CD4-positive, CD25-positive, alpha-beta regulatory T cell (primary cell): ENCODE results near the gene RRBP1. TPM values are rescaled to one million over a fixed set of nuclear protein-coding genes. Genes with fewer than 3 reads are reported as not detected.
"Not testable (repeated sequence)": the region's sequence is repeated elsewhere in the genome, so short reads cannot be mapped to it uniquely, and the experiment has no call there.

Experiments
- ATAC-seq, 2 donors: fragments of 150-1000 bp; cut with Tn5 transposase; one replicate each; pipeline ENCODE4 v1.10.0; 2021; ENCODE audit warnings: low read depth in 2 of 2, moderate number of reproducible peaks in 2 of 2, moderate library complexity in 1 of 2
- DNase-seq, 3 donors: peaks; one replicate each; pipeline versions ENCODE4 v3.0.0 to v3.0.0-alpha.2; 2012 to 2022; ENCODE audit warnings: mixed read lengths in 1 of 3
- H3K27ac ChIP-seq: one replicate; pipeline ENCODE4 v1.7.0; 2013; ENCODE audit warnings: mild to moderate bottlenecking, low read length; ENCODE audit not compliant: insufficient read depth, poor library complexity, severe bottlenecking
- H3K27me3 ChIP-seq: one replicate; pipeline ENCODE4 v1.7.0; 2013; ENCODE audit warnings: low read length; ENCODE audit not compliant: control insufficient read depth, insufficient read depth
- H3K36me3 ChIP-seq: one replicate; pipeline ENCODE4 v1.7.0; 2013; ENCODE audit warnings: mild to moderate bottlenecking, low read length, moderate library complexity; ENCODE audit not compliant: control insufficient read depth, insufficient read depth
- H3K4me1 ChIP-seq: 2 replicates; pipeline ENCODE4 v1.7.0; 2013; ENCODE audit warnings: mild to moderate bottlenecking, low read length; ENCODE audit not compliant: insufficient read depth, control insufficient read depth, poor library complexity, severe bottlenecking
- H3K4me3 ChIP-seq: one replicate; pipeline ENCODE4 v1.7.0; 2013; ENCODE audit warnings: low read depth, mild to moderate bottlenecking, low read length, moderate library complexity
- H3K9me3 ChIP-seq, 2 experiments: 1 replicate in 1 of 2; 2 replicates in 1 of 2; pipeline ENCODE4 v1.7.0; 2013; ENCODE audit warnings: low read length in 2 of 2, mild to moderate bottlenecking in 1 of 2, moderate library complexity in 1 of 2; ENCODE audit not compliant: control insufficient read depth in 2 of 2
- H3K27ac Mint-ChIP-seq, 3 donors: one replicate each; pipeline ENCODE4 v1.8.0; 2020 to 2022; ENCODE audit warnings: mild to moderate bottlenecking in 3 of 3, mixed read lengths in 3 of 3, moderate library complexity in 2 of 3
- H3K27me3 Mint-ChIP-seq: one replicate; pipeline ENCODE4 v1.8.0; 2022; ENCODE audit warnings: mild to moderate bottlenecking, mixed read lengths
- H3K36me3 Mint-ChIP-seq: one replicate; pipeline ENCODE4 v1.8.0; 2020; ENCODE audit warnings: mixed read lengths
- H3K4me1 Mint-ChIP-seq, 4 donors: one replicate each; pipeline ENCODE4 v1.8.0; 2020 to 2022; ENCODE audit warnings: mixed read lengths in 4 of 4, mild to moderate bottlenecking in 1 of 4
- H3K4me3 Mint-ChIP-seq, 4 donors: one replicate each; pipeline ENCODE4 v1.8.0; 2020 to 2022; ENCODE audit warnings: mild to moderate bottlenecking in 4 of 4, mixed read lengths in 4 of 4, moderate library complexity in 3 of 4
- H3K9me3 Mint-ChIP-seq, 7 donors: one replicate each; pipeline ENCODE4 v1.8.0; 2020 to 2022; ENCODE audit warnings: mixed read lengths in 7 of 7, mild to moderate bottlenecking in 3 of 7, moderate library complexity in 2 of 7
- polyA plus RNA-seq, 4 donors: library from polyadenylated mRNA; unstranded; fragments of 300-500 nt; fragmentation: Illumina TruSeq; gene quantifications; one replicate each; pipeline ENCODE4 v1.2.3, GENCODE V29; 2021
- total RNA-seq: library from RNA; stranded (reverse); gene quantifications from one replicate; pipeline ENCODE4 v1.2.3, GENCODE V29; 2022

Gene RRBP1
- total and polyA plus RNA-seq, 5 donors from 2014 or later: 0.60 to 33.6 (median 1.8) TPM

DNA sequence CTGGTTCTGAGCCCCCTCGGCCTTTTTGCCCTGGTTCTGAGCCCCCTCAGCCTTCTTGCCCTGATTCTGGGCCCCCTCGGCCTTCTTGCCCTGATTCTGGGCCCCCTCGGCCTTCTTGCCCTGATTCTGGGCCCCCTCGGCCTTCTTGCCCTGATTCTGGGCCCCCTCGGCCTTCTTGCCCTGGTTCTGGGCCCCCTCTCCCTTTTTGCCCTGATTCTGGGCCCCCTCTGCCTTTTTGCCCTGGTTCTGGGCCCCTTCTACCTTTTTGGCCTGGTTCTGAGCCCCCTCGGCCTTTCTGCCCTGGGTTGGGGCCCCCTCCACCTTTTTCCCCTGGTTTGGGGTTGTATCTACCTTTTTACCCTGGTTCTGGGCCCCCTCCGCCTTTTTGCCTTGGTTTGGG is 22.7 kb downstream of the RRBP1 start:
- Mint-ChIP-seq H3K36me3 (peaks cover 33% of the 10 kb centered on the region), H3K4me1 (peaks cover 3 to 14% (median 9%) of the 10 kb centered on the region in 4 donors)
- H3K27ac ChIP-seq, H3K4me1 ChIP-seq, H3K9me3 ChIP-seq, H3K4me3 Mint-ChIP-seq, H3K27me3 Mint-ChIP-seq, H3K4me3 ChIP-seq, H3K27me3 ChIP-seq, H3K9me3 Mint-ChIP-seq, DNase-seq, H3K36me3 ChIP-seq, H3K27ac Mint-ChIP-seq, ATAC-seq: not testable (repeated sequence)

GRCh38 chr20:17658648-17658993 is 23.4 kb downstream of the RRBP1 start:
- no peak overlapping the region for H3K27ac ChIP-seq
- Mint-ChIP-seq H3K27ac (no peak overlapping the region), H3K36me3 (peaks cover 37% of the 10 kb centered on the region), H3K4me3 (no peak overlapping the region), H3K27me3 (no peaks in the 10 kb centered on the region), H3K4me1 (peaks cover 0 to 10% (median 5%) of the 10 kb centered on the region in 4 donors), H3K9me3 (peaks cover 0 to 2% (median 0%) of the 10 kb centered on the region in 7 donors)
- no peak overlapping the region for H3K4me3 ChIP-seq
- ATAC-seq (no peak), DNase-seq (no peak)
- no peaks in the 10 kb centered on the region for H3K9me3 ChIP-seq
- H3K4me1 ChIP-seq: no peaks in the 10 kb centered on the region
- no peaks in the 10 kb centered on the region for H3K36me3 ChIP-seq
- no peaks in the 10 kb centered on the region for H3K27me3 ChIP-seq

DNA sequence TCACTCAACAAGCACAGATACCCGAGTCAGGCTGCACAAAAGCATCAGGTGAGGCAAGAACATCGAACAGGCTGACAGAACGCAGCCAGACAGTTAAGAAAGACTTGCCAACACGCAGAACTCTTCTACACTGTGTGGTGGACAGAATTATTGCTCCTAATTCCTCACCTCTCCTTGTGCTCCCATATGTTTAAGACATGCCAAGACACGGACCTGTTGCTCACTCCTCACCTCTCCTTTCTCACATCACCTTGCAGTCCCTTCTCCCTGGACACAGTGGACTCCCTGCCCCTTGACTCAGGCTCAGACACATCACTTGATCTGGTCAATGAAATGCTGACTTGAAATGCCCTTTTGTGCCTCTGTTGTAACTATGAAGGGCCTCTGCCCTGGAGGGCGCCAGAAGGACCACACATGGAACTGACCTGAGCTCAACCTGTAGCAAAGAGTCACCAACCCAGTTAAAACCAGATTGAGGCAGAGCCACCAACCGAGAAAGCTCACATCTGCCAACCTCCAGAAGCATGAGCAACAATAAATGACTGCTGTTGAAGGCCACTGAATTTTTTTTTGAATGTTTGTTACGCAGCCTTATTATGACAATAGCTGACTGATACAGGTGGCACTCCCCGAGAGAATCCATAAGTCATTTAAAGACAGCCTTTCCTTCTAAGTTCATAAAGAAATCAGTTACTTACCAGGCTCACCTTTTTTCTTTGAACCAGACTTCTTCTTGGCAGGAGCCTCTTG is 24.0 kb downstream of the RRBP1 start:
- Mint-ChIP-seq H3K27ac (no peak overlapping the region), H3K36me3 (peaks cover 37% of the 10 kb centered on the region), H3K27me3 (no peaks in the 10 kb centered on the region), H3K9me3 (peaks cover 0 to 2% (median 0%) of the 10 kb centered on the region in 7 donors), H3K4me3 (no peak overlapping the region), H3K4me1 (peaks cover 0 to 10% (median 5%) of the 10 kb centered on the region in 4 donors)
- H3K27me3 ChIP-seq: no peaks in the 10 kb centered on the region
- ATAC-seq: no peak
- H3K4me1 ChIP-seq: no peaks in the 10 kb centered on the region
- no peaks in the 10 kb centered on the region for H3K9me3 ChIP-seq
- DNase-seq: no peak
- H3K36me3 ChIP-seq: no peaks in the 10 kb centered on the region
- H3K27ac ChIP-seq: no peak overlapping the region
- no peak overlapping the region for H3K4me3 ChIP-seq

- Mint-ChIP-seq H3K4me1 (peaks cover 0 to 9% (median 5%) of the 10 kb centered on the region in 4 donors), H3K27ac (no peak overlapping the region), H3K4me3 (no peak overlapping the region), H3K36me3 (peaks cover 37% of the 10 kb centered on the region), H3K27me3 (no peaks in the 10 kb centered on the region), H3K9me3 (peaks cover 0 to 2% (median 0%) of the 10 kb centered on the region in 7 donors)
- DNase-seq (no peak), ATAC-seq (no peak)
- Histone ChIP-seq H3K36me3 (no peaks in the 10 kb centered on the region), H3K4me3 (no peak overlapping the region), H3K27me3 (no peaks in the 10 kb centered on the region), H3K9me3 (no peaks in the 10 kb centered on the region), H3K27ac (no peak overlapping the region), H3K4me1 (no peaks in the 10 kb centered on the region)
These were observed 24.8 kb downstream of the RRBP1 start for GRCh38 chr20:17657079-17657825.

DNA sequence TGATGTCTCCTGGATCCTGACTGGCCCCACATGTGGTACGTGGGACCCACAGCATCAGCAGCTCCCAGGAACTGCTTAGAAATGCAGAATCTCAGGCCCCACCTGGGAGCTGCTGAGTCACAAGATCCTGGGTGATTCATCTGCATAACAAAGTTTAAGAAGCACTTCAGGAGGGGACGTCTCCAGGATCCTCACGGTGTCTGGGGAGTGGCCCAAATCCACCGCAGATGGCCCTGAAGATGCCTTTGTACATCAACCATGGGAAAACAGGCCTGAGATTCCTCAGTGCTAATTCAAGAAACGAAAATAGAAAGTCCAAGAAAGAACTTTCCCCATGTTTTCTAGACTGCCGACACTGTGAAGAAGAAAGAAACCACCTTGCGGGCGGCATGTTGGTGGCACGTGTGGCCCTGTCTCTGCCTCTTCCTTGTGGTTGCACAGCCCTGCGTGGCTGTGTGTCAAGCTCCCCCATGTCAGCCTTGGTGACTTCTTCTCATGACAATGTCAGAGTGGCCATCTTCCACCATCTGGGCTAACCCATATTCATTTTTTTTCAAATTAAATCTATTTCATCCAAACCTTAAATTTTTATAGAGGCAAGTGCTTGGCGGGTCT is 26.1 kb downstream of the RRBP1 start:
- peaks cover 0 to 2% (median 0%) of the 10 kb centered on the region in 7 donors for H3K9me3 Mint-ChIP-seq
- no peak overlapping the region for H3K4me3 Mint-ChIP-seq
- DNase-seq (no peak), ATAC-seq (no peak)
- H3K27ac Mint-ChIP-seq: no peak overlapping the region
- Histone ChIP-seq H3K36me3 (no peaks in the 10 kb centered on the region), H3K27ac (no peak overlapping the region), H3K9me3 (no peaks in the 10 kb centered on the region), H3K4me1 (no peaks in the 10 kb centered on the region), H3K27me3 (no peaks in the 10 kb centered on the region), H3K4me3 (no peak overlapping the region)
- H3K27me3 Mint-ChIP-seq: no peaks in the 10 kb centered on the region
- peaks cover 0 to 7% (median 4%) of the 10 kb centered on the region in 4 donors for H3K4me1 Mint-ChIP-seq
- H3K36me3 Mint-ChIP-seq: peaks cover 37% of the 10 kb centered on the region

GRCh38 chr20:17655286-17655651 is 26.8 kb downstream of the RRBP1 start:
- ATAC-seq: no peak
- Mint-ChIP-seq H3K27me3 (no peaks in the 10 kb centered on the region), H3K9me3 (peaks cover 0 to 2% (median 0%) of the 10 kb centered on the region in 7 donors), H3K27ac (peak overlapping the region in 1 of 3 donors; percentile 40), H3K36me3 (peaks cover 32% of the 10 kb centered on the region), H3K4me1 (peaks cover 0 to 5% (median 3%) of the 10 kb centered on the region in 4 donors), H3K4me3 (no peak overlapping the region)
- no peak overlapping the region for H3K4me3 ChIP-seq
- H3K27me3 ChIP-seq: no peaks in the 10 kb centered on the region
- H3K36me3 ChIP-seq: no peaks in the 10 kb centered on the region
- H3K27ac ChIP-seq: no peak overlapping the region
- no peaks in the 10 kb centered on the region for H3K4me1 ChIP-seq
- no peak for DNase-seq
- H3K9me3 ChIP-seq: no peaks in the 10 kb centered on the region

DNA sequence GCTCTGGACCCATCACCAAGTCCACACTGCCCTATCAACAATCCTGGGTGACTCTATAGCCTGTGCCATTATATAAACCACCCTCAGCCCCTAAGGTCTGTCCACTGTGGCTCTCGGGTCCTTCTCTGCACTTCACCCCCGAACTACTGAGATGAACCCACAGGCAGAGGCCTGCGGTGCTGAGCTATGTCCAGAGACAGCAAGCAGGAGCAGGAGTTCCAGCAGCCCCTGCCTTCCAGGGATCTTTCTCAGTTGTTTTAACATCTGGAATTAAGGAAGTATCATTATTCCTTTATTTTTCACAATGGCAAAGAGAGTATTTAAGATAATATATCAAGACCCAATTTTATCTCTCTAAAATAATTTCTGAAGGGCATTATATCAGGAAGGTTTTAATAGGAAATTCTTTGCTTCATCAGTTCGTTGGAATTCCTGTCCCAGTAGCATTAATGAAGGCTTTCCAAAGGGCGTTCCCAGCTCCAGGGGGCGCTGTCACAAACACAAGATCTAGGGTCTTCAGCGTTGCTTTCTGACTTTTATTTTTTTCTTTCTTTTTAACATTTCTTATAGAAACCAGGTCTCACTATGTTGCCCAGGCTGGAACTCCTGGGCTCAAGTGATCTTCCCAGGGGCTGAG is 27.3 kb downstream of the RRBP1 start:
- Mint-ChIP-seq H3K36me3 (peaks cover 27% of the 10 kb centered on the region), H3K27ac (no peak overlapping the region), H3K27me3 (no peaks in the 10 kb centered on the region), H3K4me1 (peaks cover 0 to 5% (median 3%) of the 10 kb centered on the region in 4 donors), H3K4me3 (no peak overlapping the region), H3K9me3 (no peaks in the 10 kb centered on the region)
- Histone ChIP-seq H3K27ac (no peak overlapping the region), H3K4me1 (no peaks in the 10 kb centered on the region), H3K27me3 (no peaks in the 10 kb centered on the region), H3K36me3 (no peaks in the 10 kb centered on the region), H3K9me3 (no peaks in the 10 kb centered on the region), H3K4me3 (no peak overlapping the region)
- ATAC-seq: no peak
- DNase-seq: no peak
